ENCODE measurements around the gene NKX1-1. TPM values are rescaled to one million over a fixed set of nuclear protein-coding genes. Genes with fewer than 3 reads are reported as not detected.

The NKX1-1 gene
- polyA plus RNA-seq, 1 donor from 2014 or later: not detected

DNA sequence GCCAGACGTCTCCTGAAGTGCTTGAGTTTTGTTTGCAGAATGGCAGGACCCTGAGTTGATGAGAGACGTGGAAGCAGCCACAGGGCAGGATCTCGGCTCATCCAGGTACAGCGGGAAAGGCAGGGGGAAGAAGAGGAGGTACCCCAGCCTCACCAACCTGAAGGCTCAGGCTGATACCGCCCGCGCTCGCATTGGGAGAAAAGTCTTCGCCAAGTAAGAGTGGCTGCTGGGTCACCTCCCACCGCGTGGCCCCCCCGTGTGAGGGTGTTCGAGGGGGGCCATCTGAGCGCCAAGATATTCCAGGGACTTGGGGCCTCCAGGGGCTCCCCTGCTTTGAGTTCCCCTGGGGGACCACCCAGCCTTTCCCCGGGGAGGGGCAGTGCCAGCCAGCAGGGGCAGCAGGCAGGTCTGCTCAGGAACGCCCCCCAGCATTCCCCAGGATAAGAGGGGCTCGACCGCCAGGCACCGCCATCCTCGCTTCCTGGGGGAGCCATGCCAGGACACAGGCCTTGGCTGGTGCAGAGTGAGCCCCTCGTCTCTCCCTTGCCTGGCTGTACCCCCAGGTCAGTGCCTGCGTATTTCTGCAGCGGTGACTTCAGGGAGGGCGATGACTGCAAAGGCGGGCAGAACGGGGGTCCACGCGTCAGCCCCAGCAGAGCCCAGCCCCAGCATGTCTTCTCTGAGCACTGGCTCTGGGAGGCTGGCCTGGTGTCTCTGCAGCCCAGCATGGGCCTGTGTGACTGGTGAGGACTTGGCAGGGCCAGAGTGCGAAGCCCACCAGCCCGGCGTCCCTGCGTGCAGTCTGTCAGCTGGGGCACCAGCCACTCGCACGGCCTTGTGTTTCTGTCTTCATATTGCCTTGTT is 22.3 kb downstream of the NKX1-1 start:
- TF ChIP-seq EP300 (conservative IDR thresholded peaks at IDR 0.05; ENCODE audit: poor library complexity, severe bottlenecking): no peak
- no peak for TF ChIP-seq EZH2 (IDR thresholded peaks at IDR 0.05; ENCODE audit: borderline replicate concordance, insufficient read depth, low read length, poor library complexity, severe bottlenecking)
- TF ChIP-seq, protein P1, sequence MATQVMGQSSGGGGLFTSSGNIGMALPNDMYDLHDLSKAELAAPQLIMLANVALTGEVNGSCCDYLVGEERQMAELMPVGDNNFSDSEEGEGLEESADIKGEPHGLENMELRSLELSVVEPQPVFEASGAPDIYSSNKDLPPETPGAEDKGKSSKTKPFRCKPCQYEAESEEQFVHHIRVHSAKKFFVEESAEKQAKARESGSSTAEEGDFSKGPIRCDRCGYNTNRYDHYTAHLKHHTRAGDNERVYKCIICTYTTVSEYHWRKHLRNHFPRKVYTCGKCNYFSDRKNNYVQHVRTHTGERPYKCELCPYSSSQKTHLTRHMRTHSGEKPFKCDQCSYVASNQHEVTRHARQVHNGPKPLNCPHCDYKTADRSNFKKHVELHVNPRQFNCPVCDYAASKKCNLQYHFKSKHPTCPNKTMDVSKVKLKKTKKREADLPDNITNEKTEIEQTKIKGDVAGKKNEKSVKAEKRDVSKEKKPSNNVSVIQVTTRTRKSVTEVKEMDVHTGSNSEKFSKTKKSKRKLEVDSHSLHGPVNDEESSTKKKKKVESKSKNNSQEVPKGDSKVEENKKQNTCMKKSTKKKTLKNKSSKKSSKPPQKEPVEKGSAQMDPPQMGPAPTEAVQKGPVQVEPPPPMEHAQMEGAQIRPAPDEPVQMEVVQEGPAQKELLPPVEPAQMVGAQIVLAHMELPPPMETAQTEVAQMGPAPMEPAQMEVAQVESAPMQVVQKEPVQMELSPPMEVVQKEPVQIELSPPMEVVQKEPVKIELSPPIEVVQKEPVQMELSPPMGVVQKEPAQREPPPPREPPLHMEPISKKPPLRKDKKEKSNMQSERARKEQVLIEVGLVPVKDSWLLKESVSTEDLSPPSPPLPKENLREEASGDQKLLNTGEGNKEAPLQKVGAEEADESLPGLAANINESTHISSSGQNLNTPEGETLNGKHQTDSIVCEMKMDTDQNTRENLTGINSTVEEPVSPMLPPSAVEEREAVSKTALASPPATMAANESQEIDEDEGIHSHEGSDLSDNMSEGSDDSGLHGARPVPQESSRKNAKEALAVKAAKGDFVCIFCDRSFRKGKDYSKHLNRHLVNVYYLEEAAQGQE (IDR thresholded peaks at IDR 0.05; ENCODE audit: borderline replicate concordance): no peak
- TF ChIP-seq POLR2AphosphoS5 (IDR thresholded peaks at IDR 0.05): no peak
- TF ChIP-seq TAF1 (IDR thresholded peaks at IDR 0.05; ENCODE audit: low read depth): no peak
- TF ChIP-seq RAD21 (conservative IDR thresholded peaks at IDR 0.05): no peak
- TF ChIP-seq CTCF (IDR thresholded peaks at IDR 0.05; ENCODE audit: poor library complexity, severe bottlenecking): no peak
- no peak for TF ChIP-seq MXI1 (conservative IDR thresholded peaks at IDR 0.05; ENCODE audit: poor library complexity, severe bottlenecking)
- TF ChIP-seq SMC3 (conservative IDR thresholded peaks at IDR 0.05; ENCODE audit: poor library complexity): no peak
- no peaks in the 10 kb centered on the region for H4K20me1 ChIP-seq (ENCODE audit: insufficient read depth)
- H3K9me3 ChIP-seq (ENCODE audit: low read length): peaks cover 8% of the 10 kb centered on the region

DNA sequence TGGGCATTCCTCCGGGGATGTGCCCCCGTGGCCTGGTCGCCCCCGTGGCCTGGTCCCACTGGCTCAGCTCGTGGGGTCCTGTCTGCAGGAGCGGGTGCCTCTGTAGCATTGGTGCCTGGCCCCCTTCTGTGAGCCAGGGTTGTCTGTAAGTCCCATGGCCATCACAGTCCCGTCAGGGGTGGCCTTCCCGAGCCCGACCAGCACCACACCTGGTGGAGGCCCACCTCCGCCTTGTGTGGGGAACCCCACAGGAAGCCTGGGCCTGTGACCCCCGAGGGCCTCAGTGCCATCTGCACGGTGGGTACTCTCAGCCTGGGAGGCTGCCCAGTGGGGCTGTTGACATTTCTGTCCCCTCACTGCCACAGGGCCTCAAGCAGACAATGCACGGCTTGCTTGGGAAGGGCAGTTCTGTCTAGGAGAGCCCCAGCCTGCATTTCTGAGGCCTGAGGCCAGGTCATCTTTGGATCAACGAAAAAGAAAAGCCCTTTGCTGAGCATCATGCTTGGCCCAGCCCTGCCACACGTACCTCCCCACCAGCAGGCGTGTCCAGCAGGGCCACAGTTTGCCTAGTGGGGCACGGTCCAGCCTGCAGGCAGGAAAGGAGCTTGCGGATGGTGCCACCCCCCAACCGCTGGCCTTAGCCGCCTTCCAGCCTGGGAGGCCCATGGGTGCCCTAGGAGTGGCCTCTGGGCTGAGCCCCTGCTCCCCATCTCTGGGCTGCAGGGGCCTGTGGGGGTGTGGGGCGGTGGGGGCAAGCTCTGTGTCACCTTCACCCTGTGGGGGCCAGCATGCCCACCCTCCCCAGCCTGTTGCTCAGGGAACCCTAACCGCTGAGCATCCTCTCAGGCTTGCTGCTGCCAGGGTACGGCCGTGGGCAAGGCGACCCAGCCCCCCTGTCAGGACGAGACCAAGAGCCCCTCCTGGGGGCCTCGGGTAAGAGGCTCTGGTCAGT is 23.2 kb downstream of the NKX1-1 start:
- no peak overlapping the region for H3K4me2 ChIP-seq (ENCODE audit: low read length)
- no peaks in the 10 kb centered on the region for H3K36me3 ChIP-seq (ENCODE audit: insufficient read depth, low read length)
- H3K9me2 ChIP-seq (ENCODE audit: insufficient read depth, low read length): no peaks in the 10 kb centered on the region
- H3K9ac ChIP-seq (ENCODE audit: low read length): no peak overlapping the region
- TF ChIP-seq EZH2 (IDR thresholded peaks at IDR 0.05; ENCODE audit: borderline replicate concordance, insufficient read depth, low read length, poor library complexity, severe bottlenecking): no peak
- TF ChIP-seq, protein P1 (IDR thresholded peaks at IDR 0.05; ENCODE audit: borderline replicate concordance): no peak
- no peak for TF ChIP-seq MXI1 (conservative IDR thresholded peaks at IDR 0.05; ENCODE audit: poor library complexity, severe bottlenecking)
- TF ChIP-seq EP300 (conservative IDR thresholded peaks at IDR 0.05; ENCODE audit: poor library complexity, severe bottlenecking): no peak
- TF ChIP-seq SMC3 (conservative IDR thresholded peaks at IDR 0.05; ENCODE audit: poor library complexity): no peak
- TF ChIP-seq RAD21 (conservative IDR thresholded peaks at IDR 0.05): no peak
- no peak for TF ChIP-seq POLR2AphosphoS5 (IDR thresholded peaks at IDR 0.05)
- no peak for TF ChIP-seq TAF1 (IDR thresholded peaks at IDR 0.05; ENCODE audit: low read depth)
- no peak for TF ChIP-seq CTCF (IDR thresholded peaks at IDR 0.05; ENCODE audit: poor library complexity, severe bottlenecking)
- no peak overlapping the region for H3K4me3 ChIP-seq (ENCODE audit: low read length)
- no peaks in the 10 kb centered on the region for H3F3A ChIP-seq (ENCODE audit: insufficient read depth, low read length, poor library complexity, severe bottlenecking)
- H3K79me2 ChIP-seq (replicated peaks; ENCODE audit: insufficient read depth, low read length): no peaks in the 10 kb centered on the region
- H4K20me1 ChIP-seq (ENCODE audit: insufficient read depth): no peaks in the 10 kb centered on the region
- H3K9me3 ChIP-seq (ENCODE audit: low read length): peaks cover under 1% of the 10 kb centered on the region
- no peaks in the 10 kb centered on the region for H3K27me3 ChIP-seq (ENCODE audit: insufficient read depth, low read depth, low read length)
- no peak overlapping the region for H3K27ac ChIP-seq (ENCODE audit: low read length)
- H2AFZ ChIP-seq (ENCODE audit: low read depth, low read length): no peak overlapping the region

More for the DNA sequence above, 22.3 kb downstream of the NKX1-1 start:
- Histone ChIP-seq H3K79me2 (replicated peaks; ENCODE audit: insufficient read depth, low read length) (no peaks in the 10 kb centered on the region), H3K9me2 (ENCODE audit: insufficient read depth, low read length) (no peaks in the 10 kb centered on the region), H3K9ac (ENCODE audit: low read length) (no peak overlapping the region), H3K4me3 (ENCODE audit: low read length) (no peak overlapping the region), H3K27me3 (ENCODE audit: insufficient read depth, low read depth, low read length) (no peaks in the 10 kb centered on the region), H3K27ac (ENCODE audit: low read length) (no peak overlapping the region), H3K4me2 (ENCODE audit: low read length) (no peak overlapping the region), H3K36me3 (ENCODE audit: insufficient read depth, low read length) (no peaks in the 10 kb centered on the region), H3F3A (ENCODE audit: insufficient read depth, low read length, poor library complexity, severe bottlenecking) (no peaks in the 10 kb centered on the region), H2AFZ (ENCODE audit: low read depth, low read length) (no peak overlapping the region)

All from neural cell (in vitro differentiated cells).